ENCODE results near the gene DOCK1.

DNA sequence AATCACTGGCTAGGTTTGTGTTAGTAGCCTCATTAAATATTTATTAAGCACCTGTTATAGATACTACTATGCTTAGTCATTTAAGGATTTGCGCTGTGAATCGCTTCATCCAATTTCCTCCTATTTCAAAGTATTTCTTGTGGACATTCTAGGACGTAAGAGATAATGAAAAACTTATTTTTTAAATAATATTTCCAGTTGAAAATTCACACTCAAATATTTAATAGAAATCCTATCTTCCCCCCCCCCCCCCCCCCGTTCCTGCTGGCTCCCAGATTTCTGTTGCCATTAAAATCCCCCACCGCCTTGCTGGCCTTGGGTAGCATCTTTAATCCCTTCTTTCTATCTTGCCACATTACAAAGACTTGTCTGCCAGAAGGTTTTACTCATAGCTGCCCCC lies 285.2 kb downstream of the DOCK1 start:
- no peak for TF ChIP-seq GATA2 (IDR thresholded peaks at IDR 0.05; ENCODE audit: low read depth, low read length)
- TF ChIP-seq GATA3 (IDR thresholded peaks at IDR 0.05; ENCODE audit: low read depth, low read length), result no peak
